ENCODE results near the gene TCF7L1.

- no peak for TF ChIP-seq CTCF (optimal IDR thresholded peaks at IDR 0.05 in 1 of 3, IDR thresholded peaks at IDR 0.05 in 1 of 3, conservative IDR thresholded peaks at IDR 0.05 in 1 of 3; ENCODE audit: extremely low read depth in 1 of 3, insufficient read depth in 2 of 3, low read length in 3 of 3)
- no peak for TF ChIP-seq EZH2 (IDR thresholded peaks at IDR 0.05; ENCODE audit: low read length)
Measured at GRCh38 chr2:85347599-85347998, 214.4 kb downstream of the TCF7L1 start.

All from keratinocyte (primary cell).